ENCODE measurements around the gene TRMT1L. TPM values are rescaled to one million over a fixed set of nuclear protein-coding genes. Genes with fewer than 3 reads are reported as not detected.

TRMT1L gene
- total RNA-seq, 1 donor from 2014 or later, result 16.0 TPM

DNA sequence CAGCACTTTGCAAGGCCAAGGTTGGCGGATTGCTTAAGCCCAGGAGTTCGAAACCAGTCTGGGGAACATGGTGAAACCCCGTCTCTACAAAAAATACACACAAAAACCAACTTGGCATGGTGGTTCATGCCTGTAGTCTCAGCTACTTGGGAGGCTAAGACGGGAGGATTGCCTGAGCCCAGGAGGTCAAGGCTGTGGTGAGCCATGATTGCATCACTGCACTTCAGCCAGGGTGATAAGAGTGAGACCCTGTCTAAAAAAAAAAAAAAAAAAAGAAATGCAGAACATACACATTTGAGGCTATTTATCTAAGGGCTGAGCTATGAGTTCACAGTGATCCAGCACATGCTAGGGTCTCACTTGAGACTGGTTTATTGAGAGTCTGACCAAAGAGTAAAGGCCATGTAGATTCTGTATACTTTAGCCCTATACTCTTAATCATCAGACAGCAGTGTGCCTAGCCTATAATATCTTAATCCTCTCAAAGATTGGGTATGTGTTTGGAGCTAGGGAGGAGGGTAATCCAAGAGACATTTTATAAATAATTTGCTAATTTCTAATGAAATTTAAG is 87.5 kb downstream of the TRMT1L start:
- intact Hi-C loops (cut with DNase I), result no loop called here
- TF ChIP-seq, protein P1, sequence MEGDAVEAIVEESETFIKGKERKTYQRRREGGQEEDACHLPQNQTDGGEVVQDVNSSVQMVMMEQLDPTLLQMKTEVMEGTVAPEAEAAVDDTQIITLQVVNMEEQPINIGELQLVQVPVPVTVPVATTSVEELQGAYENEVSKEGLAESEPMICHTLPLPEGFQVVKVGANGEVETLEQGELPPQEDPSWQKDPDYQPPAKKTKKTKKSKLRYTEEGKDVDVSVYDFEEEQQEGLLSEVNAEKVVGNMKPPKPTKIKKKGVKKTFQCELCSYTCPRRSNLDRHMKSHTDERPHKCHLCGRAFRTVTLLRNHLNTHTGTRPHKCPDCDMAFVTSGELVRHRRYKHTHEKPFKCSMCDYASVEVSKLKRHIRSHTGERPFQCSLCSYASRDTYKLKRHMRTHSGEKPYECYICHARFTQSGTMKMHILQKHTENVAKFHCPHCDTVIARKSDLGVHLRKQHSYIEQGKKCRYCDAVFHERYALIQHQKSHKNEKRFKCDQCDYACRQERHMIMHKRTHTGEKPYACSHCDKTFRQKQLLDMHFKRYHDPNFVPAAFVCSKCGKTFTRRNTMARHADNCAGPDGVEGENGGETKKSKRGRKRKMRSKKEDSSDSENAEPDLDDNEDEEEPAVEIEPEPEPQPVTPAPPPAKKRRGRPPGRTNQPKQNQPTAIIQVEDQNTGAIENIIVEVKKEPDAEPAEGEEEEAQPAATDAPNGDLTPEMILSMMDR (IDR thresholded peaks at IDR 0.05), result no peak
- no peak for DNase-seq
- no peaks in the 10 kb centered on the region for H3K36me3 ChIP-seq
- H3K4me3 ChIP-seq, result no peak overlapping the region
- no peaks in the 10 kb centered on the region for H3K4me1 ChIP-seq
- no peaks in the 10 kb centered on the region for H3K27me3 ChIP-seq
- H3K27ac ChIP-seq, result no peak overlapping the region
- ATAC-seq, result no peak
- no peaks in the 10 kb centered on the region for H3K9me3 ChIP-seq

DNA sequence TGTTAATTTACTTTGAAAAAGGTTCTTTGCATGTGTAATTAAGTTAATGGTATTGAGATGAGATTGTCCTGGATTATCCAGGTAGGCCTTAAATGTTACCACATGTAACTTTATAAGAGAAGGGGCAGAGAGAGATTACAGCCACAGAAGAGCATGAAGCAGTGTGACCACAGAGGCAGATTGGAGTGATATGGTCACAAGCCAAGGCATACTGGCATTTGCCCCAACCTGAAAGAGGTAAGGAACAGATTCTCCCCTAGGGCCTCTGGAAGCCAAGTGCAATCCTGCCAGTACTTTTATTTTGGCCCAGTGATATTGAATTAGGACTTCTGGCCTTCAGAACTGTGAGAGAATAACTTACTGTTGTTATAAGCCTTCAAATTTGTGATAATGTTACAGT is 88.4 kb downstream of the TRMT1L start:
- no peaks in the 10 kb centered on the region for H3K27me3 ChIP-seq
- no peaks in the 10 kb centered on the region for H3K4me1 ChIP-seq
- H3K27ac ChIP-seq, result no peak overlapping the region
- DNase-seq (no peak), ATAC-seq (no peak)
- TF ChIP-seq, protein P1 (IDR thresholded peaks at IDR 0.05), result no peak
- no peak overlapping the region for H3K4me3 ChIP-seq
- H3K36me3 ChIP-seq, result no peaks in the 10 kb centered on the region
- intact Hi-C loops (cut with DNase I), result no loop called here
- H3K9me3 ChIP-seq, result no peaks in the 10 kb centered on the region

Other genes starting within 250 kb of the TRMT1L start
- 33.3 TPM for gene NIBAN1, start 182.4 kb downstream of the TRMT1L start, total RNA-seq
- gene RNF2, start 111.4 kb downstream of the TRMT1L start, total RNA-seq, result 15.9 TPM
- 7.2 TPM for gene SWT1, start 214 bp upstream of the TRMT1L start, total RNA-seq
- 88.6 TPM for gene IVNS1ABP, start 160.3 kb upstream of the TRMT1L start, total RNA-seq

Data from upper lobe of right lung (tissue), 1 donor.